Esophagus muscularis mucosa (tissue), 4 donors: Measurements from ENCODE around the gene HBS1L.

Experiments
- EP300 ChIP-seq: sonication (generic); formaldehyde crosslinking; IDR thresholded peaks from one replicate; pipeline ENCODE4 v1.6.1; 2017; ENCODE audit warnings: antibody characterized with exemption
- POLR2A ChIP-seq: fragments of 450-650 bp; IDR thresholded peaks from one replicate; pipeline ENCODE4 v1.6.1; 2017; ENCODE audit warnings: antibody characterized with exemption, moderate library complexity, mild to moderate bottlenecking, low read depth
- POLR2AphosphoS5 ChIP-seq, 2 donors: sonication (generic); formaldehyde crosslinking; IDR thresholded peaks; one replicate each; pipeline ENCODE4 v1.6.1; 2017; ENCODE audit warnings: antibody characterized with exemption in 2 of 2
- TF ChIP-seq, protein P1 (sequence below), 3 experiments: fragments of 200-600 bp in 2 of 3; fragments of 450-650 bp in 1 of 3; sonication (generic) in 2 of 3; IDR thresholded peaks; one replicate each; pipeline ENCODE4 v1.5.1; 2017 to 2019; ENCODE audit warnings: antibody characterized with exemption in 3 of 3, mild to moderate bottlenecking in 2 of 3, moderate library complexity in 1 of 3

DNA sequence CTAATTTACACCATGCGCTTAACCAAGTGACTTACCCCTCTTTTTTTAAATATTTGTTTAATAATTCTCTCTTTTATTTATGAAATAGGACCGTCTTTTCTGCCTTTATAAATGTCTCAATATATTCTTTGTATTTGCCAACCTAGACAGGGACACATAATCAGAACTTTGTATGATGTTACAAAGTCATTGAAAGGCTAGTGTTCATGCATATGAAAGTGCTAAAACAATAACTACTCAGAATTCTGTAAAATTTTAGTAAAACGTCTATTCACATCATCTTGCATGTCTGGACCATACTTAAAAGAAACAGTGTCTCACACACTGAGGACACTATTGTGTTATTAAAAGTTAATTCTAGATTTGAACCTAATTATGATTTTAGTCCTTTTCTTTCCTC, 41.1 kb upstream of the HBS1L start:
- TF ChIP-seq, protein P1, sequence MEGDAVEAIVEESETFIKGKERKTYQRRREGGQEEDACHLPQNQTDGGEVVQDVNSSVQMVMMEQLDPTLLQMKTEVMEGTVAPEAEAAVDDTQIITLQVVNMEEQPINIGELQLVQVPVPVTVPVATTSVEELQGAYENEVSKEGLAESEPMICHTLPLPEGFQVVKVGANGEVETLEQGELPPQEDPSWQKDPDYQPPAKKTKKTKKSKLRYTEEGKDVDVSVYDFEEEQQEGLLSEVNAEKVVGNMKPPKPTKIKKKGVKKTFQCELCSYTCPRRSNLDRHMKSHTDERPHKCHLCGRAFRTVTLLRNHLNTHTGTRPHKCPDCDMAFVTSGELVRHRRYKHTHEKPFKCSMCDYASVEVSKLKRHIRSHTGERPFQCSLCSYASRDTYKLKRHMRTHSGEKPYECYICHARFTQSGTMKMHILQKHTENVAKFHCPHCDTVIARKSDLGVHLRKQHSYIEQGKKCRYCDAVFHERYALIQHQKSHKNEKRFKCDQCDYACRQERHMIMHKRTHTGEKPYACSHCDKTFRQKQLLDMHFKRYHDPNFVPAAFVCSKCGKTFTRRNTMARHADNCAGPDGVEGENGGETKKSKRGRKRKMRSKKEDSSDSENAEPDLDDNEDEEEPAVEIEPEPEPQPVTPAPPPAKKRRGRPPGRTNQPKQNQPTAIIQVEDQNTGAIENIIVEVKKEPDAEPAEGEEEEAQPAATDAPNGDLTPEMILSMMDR (IDR thresholded peaks at IDR 0.05): no peak
- TF ChIP-seq POLR2A (no peak), EP300 (no peak), POLR2AphosphoS5 (IDR thresholded peaks at IDR 0.05) (no peak)
